ENCODE data around the gene MESP1.

- TF ChIP-seq CTCF (IDR thresholded peaks at IDR 0.05) (no peak), POLR2A (IDR thresholded peaks at IDR 0.05) (no peak)
These were observed 699 bp upstream of the MESP1 start for GRCh38 chr15:89751748-89752147.

All from right lobe of liver (tissue), 4 donors.